ENCODE measurements around the gene FBXW9. TPM values are rescaled to one million over a fixed set of nuclear protein-coding genes. Genes with fewer than 3 reads are reported as not detected.

FBXW9 gene
- total RNA-seq, 1 donor from 2014 or later = 1.8 TPM

- Histone ChIP-seq H3K27ac (replicated peaks) (no peak overlapping the region), H3K9me3 (replicated peaks) (no peaks in the 10 kb centered on the region), H3K4me1 (peaks cover 11% of the 10 kb centered on the region), H3K36me3 (no peaks in the 10 kb centered on the region), H3K4me3 (no peak overlapping the region), H3K27me3 (ENCODE audit: low read depth) (no peaks in the 10 kb centered on the region)
- no peak for DNase-seq
- TF ChIP-seq CTCF (IDR thresholded peaks at IDR 0.05; ENCODE audit: borderline replicate concordance) = no peak
- intact Hi-C loops (cut with micrococcal nuclease) = no loop called here
Observed at GRCh38 chr19:12641456-12641855, 55.0 kb downstream of the FBXW9 start.

DNA sequence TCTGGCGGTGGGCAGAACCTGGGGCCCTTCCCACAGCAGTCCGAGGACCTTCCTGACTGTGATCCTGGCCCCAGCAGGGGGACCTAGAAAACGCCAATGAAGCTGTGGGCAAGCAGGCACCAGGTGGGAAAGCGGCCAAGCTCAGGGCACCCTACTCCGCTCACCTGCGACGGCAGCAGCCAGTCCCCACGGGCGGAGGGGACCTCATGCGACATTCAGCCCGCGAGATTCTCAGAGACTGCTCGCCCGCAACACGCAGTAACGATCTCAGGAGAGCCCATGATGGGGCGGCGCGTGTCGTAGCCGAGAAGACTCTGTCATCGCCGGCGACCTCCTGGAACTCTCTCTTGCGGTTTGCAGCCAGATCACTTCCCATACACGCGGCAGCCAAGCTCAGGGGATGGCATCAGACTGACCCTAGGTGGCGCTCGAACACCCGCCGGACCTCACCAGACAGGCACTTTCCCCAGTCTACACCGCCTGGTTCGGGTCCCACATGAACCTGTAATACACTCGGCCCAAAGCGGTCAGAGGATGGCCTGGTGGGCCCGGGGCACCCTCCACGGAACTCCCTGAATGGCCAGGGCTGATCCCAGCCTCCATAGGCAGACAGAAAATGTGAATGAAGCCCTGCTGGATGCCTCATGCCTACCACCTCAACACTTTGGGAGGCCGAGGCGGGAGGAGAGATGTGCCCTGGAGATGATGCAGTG, 56.4 kb downstream of the FBXW9 start:
- H3K27me3 ChIP-seq (ENCODE audit: low read depth) = no peaks in the 10 kb centered on the region
- intact Hi-C loops (cut with micrococcal nuclease) = no loop called here
- H3K4me3 ChIP-seq = peak overlapping the region; percentile 49
- H3K4me1 ChIP-seq = peaks cover 11% of the 10 kb centered on the region
- no peak overlapping the region for H3K27ac ChIP-seq (replicated peaks)
- no peaks in the 10 kb centered on the region for H3K36me3 ChIP-seq
- peak; percentile 81 for DNase-seq
- TF ChIP-seq CTCF (IDR thresholded peaks at IDR 0.05; ENCODE audit: borderline replicate concordance) = peak; percentile 84
- H3K9me3 ChIP-seq (replicated peaks) = no peaks in the 10 kb centered on the region

Other genes starting within 250 kb of the FBXW9 start
- gene ZNF709, start 211.8 kb downstream of the FBXW9 start, total RNA-seq = 1.1 TPM
- gene ZNF564, start 145.1 kb downstream of the FBXW9 start, total RNA-seq = 11.1 TPM
- 4.1 TPM for gene ZNF490, start 85.8 kb downstream of the FBXW9 start, total RNA-seq
- 15.4 TPM for gene ZNF791, start 85.7 kb downstream of the FBXW9 start, total RNA-seq
- gene MAN2B1, start 29.9 kb downstream of the FBXW9 start, total RNA-seq = 26.7 TPM
- 8.4 TPM for gene WDR83, start 29.8 kb downstream of the FBXW9 start, total RNA-seq
- 50.8 TPM for gene DHPS, start 14.8 kb downstream of the FBXW9 start, total RNA-seq
- not detected for gene GNG14, start 8.6 kb downstream of the FBXW9 start, total RNA-seq
- 33.1 TPM for gene TNPO2, start 27.3 kb upstream of the FBXW9 start, total RNA-seq
- 122 TPM for gene TRIR, start 38.1 kb upstream of the FBXW9 start, total RNA-seq
- 65.1 TPM for gene GET3, start 40.9 kb upstream of the FBXW9 start, total RNA-seq
- gene BEST2, start 55.2 kb upstream of the FBXW9 start, total RNA-seq = not detected
- gene HOOK2, start 78.9 kb upstream of the FBXW9 start, total RNA-seq = 66.3 TPM
- 26.7 TPM for gene JUNB, start 94.9 kb upstream of the FBXW9 start, total RNA-seq
- gene PRDX2, start 105.2 kb upstream of the FBXW9 start, total RNA-seq = 700 TPM
- 2.7 TPM for gene THSD8, start 105.4 kb upstream of the FBXW9 start, total RNA-seq
- 2.5 TPM for gene RNASEH2A, start 110.0 kb upstream of the FBXW9 start, total RNA-seq
- not detected for gene RTBDN, start 137.9 kb upstream of the FBXW9 start, total RNA-seq
- gene MAST1, start 141.9 kb upstream of the FBXW9 start, total RNA-seq = not detected
- 19.7 TPM for gene DNASE2, start 184.8 kb upstream of the FBXW9 start, total RNA-seq
- not detected for gene KLF1, start 190.6 kb upstream of the FBXW9 start, total RNA-seq
- gene GCDH, start 194.5 kb upstream of the FBXW9 start, total RNA-seq = 41.8 TPM
- not detected for gene SYCE2, start 222.7 kb upstream of the FBXW9 start, total RNA-seq
- gene FARSA, start 237.1 kb upstream of the FBXW9 start, total RNA-seq = 37.8 TPM
- 365 TPM for gene CALR, start 242.0 kb upstream of the FBXW9 start, total RNA-seq
- gene RAD23A, start 249.2 kb upstream of the FBXW9 start, total RNA-seq = 150 TPM